Trophoblast cell (in vitro differentiated cells and primary cell): ENCODE measurements around the gene CALCR.

Experiments used
- DNase-seq, 2 donors: peaks; one replicate each; pipeline ENCODE4 v3.0.0-alpha.2; 2016
- H2AFZ ChIP-seq: 2 replicates; pipeline ENCODE4 v1.6.1; 2013; ENCODE audit warnings: low read length, moderate library complexity, mild to moderate bottlenecking; ENCODE audit not compliant: insufficient read depth, poor library complexity
- H2AK5ac ChIP-seq: 2 replicates; pipeline ENCODE4 v1.6.1; 2013; ENCODE audit warnings: mild to moderate bottlenecking, low read length
- H2BK120ac ChIP-seq: 2 replicates; pipeline ENCODE4 v1.6.1; 2013; ENCODE audit warnings: low read length, mild to moderate bottlenecking, moderate library complexity; ENCODE audit not compliant: insufficient read depth, poor library complexity
- H2BK12ac ChIP-seq: 2 replicates; pipeline ENCODE4 v1.6.1; 2013; ENCODE audit warnings: mild to moderate bottlenecking, low read length, moderate library complexity
- H2BK5ac ChIP-seq: 2 replicates; pipeline ENCODE4 v1.6.1; 2013; ENCODE audit warnings: low read length, low read depth, moderate library complexity, mild to moderate bottlenecking; ENCODE audit not compliant: poor library complexity
- H3K14ac ChIP-seq: 2 replicates; pipeline ENCODE4 v1.6.1; 2013; ENCODE audit warnings: mild to moderate bottlenecking, low read length
- H3K18ac ChIP-seq: 2 replicates; pipeline ENCODE4 v1.6.1; 2013; ENCODE audit warnings: mild to moderate bottlenecking, low read length
- H3K23ac ChIP-seq: 2 replicates; pipeline ENCODE4 v1.6.1; 2013; ENCODE audit warnings: low read length
- H3K27ac ChIP-seq: 2 replicates; pipeline ENCODE4 v1.5.1; 2013; ENCODE audit warnings: low read depth, mild to moderate bottlenecking, inconsistent platforms, low read length, moderate library complexity
- H3K27me3 ChIP-seq: 2 replicates; pipeline ENCODE4 v1.6.1; 2013; ENCODE audit warnings: inconsistent platforms, mild to moderate bottlenecking, low read length, moderate library complexity; ENCODE audit not compliant: insufficient read depth
- H3K36me3 ChIP-seq, 2 experiments: 1 replicate in 1 of 2; 2 replicates in 1 of 2; pipeline ENCODE4 v1.6.1; 2013; ENCODE audit warnings: low read length in 2 of 2, mild to moderate bottlenecking in 2 of 2, moderate library complexity in 1 of 2; ENCODE audit not compliant: insufficient read depth in 2 of 2, control insufficient read depth in 1 of 2
- H3K4ac ChIP-seq: 2 replicates; pipeline ENCODE4 v1.6.1; 2013; ENCODE audit warnings: low read depth, mild to moderate bottlenecking, low read length, moderate library complexity
- H3K4me1 ChIP-seq, 2 experiments: 1 replicate in 1 of 2; 2 replicates in 1 of 2; pipeline ENCODE4 v1.6.1; 2013; ENCODE audit warnings: low read length in 2 of 2, mild to moderate bottlenecking in 2 of 2, moderate library complexity in 1 of 2; ENCODE audit not compliant: insufficient read depth in 2 of 2, control insufficient read depth in 1 of 2
- H3K4me2 ChIP-seq: 2 replicates; pipeline ENCODE4 v1.6.1; 2013; ENCODE audit warnings: inconsistent platforms, mild to moderate bottlenecking, low read length, moderate library complexity
- H3K4me3 ChIP-seq: 2 replicates; pipeline ENCODE4 v1.5.1; 2013; ENCODE audit warnings: mild to moderate bottlenecking, low read depth, low read length, inconsistent platforms
- H3K79me1 ChIP-seq: one replicate; pipeline ENCODE4 v1.6.1; 2013; ENCODE audit warnings: low read length
- H3K79me2 ChIP-seq: 2 replicates; pipeline ENCODE4 v1.6.1; 2013; ENCODE audit warnings: low read length, mild to moderate bottlenecking; ENCODE audit not compliant: control insufficient read depth, insufficient read depth, poor library complexity
- H3K9ac ChIP-seq: 2 replicates; pipeline ENCODE4 v1.6.1; 2013; ENCODE audit warnings: mild to moderate bottlenecking, low read length
- H3K9me3 ChIP-seq: 2 replicates; pipeline ENCODE4 v1.6.1; 2013; ENCODE audit warnings: low read depth, mild to moderate bottlenecking, control low read depth, inconsistent platforms, low read length; ENCODE audit not compliant: insufficient read depth
- H4K12ac ChIP-seq: 2 replicates; pipeline ENCODE4 v1.6.1; 2013; ENCODE audit warnings: low read depth, mild to moderate bottlenecking, low read length, moderate library complexity
- H4K8ac ChIP-seq: 2 replicates; pipeline ENCODE4 v1.6.1; 2013; ENCODE audit warnings: low read depth, mild to moderate bottlenecking, low read length, moderate library complexity
- H4K91ac ChIP-seq: one replicate; pipeline ENCODE4 v1.6.1; 2013; ENCODE audit warnings: low read depth, mild to moderate bottlenecking, low read length, moderate library complexity
- WGBS: extraction: QIAGEN DNeasy Blood & Tissue Kit; methylation state at CpG from one replicate; pipeline ENCODE4 v1.1.7; 2013; ENCODE audit warnings: missing lambda C conversion rate; ENCODE audit not compliant: insufficient read length, insufficient coverage; ENCODE audit errors: extremely low coverage; 5-methylcytosine and 5-hydroxymethylcytosine counted together

Gene CALCR

DNA sequence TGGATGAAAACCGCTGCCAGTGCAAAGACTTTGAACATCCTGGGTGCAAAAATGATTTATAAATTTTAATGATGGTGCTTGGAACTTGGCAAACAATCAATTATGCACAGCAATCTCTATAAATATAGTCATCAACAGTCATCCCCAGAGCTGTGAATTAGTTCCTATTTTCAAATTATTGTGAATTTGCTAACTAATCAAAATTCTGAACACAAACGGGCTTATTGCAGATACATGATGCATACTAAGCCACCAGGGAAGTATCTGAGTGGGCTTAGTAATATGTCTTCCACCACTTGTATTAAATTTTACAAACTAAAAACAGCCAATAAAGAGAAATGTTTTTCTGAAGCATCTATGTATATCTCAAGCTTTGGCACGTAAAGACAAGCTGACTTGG is 165.2 kb downstream of the CALCR start:
- H3K4me3 ChIP-seq, result no peak overlapping the region
- no peak for DNase-seq
- no peak overlapping the region for H2BK120ac ChIP-seq
- H4K91ac ChIP-seq, result no peak overlapping the region
- no peak overlapping the region for H3K4ac ChIP-seq
- H2AK5ac ChIP-seq, result no peak overlapping the region
- no CpG with 5 or more reads among the region's 3 CpGs for WGBS
- H4K12ac ChIP-seq, result no peak overlapping the region
- no peaks in the 10 kb centered on the region for H3K36me3 ChIP-seq
- no peak overlapping the region for H3K14ac ChIP-seq
- H3K9me3 ChIP-seq, result peaks cover 2% of the 10 kb centered on the region
- no peak overlapping the region for H3K27ac ChIP-seq
- H3K27me3 ChIP-seq, result no peaks in the 10 kb centered on the region
- H3K79me2 ChIP-seq, result no peaks in the 10 kb centered on the region
- H3K23ac ChIP-seq, result no peak overlapping the region
- no peak overlapping the region for H3K9ac ChIP-seq
- H2BK5ac ChIP-seq, result no peak overlapping the region
- H3K18ac ChIP-seq, result no peak overlapping the region
- H2AFZ ChIP-seq, result no peak overlapping the region
- no peak overlapping the region for H3K4me2 ChIP-seq
- H2BK12ac ChIP-seq, result no peak overlapping the region
- no peaks in the 10 kb centered on the region for H3K79me1 ChIP-seq
- H3K4me1 ChIP-seq, result no peaks in the 10 kb centered on the region
- H4K8ac ChIP-seq, result no peak overlapping the region

DNA sequence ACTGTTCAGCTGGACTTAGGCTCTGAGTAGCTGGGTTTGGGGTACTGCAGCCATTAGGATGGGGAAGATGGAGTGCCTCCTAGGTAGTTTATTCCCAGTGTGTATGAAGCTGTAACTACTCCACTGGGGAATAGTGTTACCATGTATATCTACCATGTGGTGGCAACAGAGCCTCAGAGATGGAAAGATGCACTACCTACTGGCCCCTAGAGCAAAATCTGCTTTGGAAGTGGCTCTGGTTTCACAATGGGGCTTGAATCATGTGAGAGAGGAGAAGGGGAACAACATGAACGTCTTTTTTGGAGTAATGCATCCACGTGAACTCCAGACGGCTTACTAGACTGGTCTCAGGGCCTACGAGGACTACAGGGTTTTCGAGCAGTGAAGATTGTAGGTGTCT is 167.3 kb downstream of the CALCR start:
- no peaks in the 10 kb centered on the region for H3K27me3 ChIP-seq
- H2BK120ac ChIP-seq, result no peak overlapping the region
- H3K18ac ChIP-seq, result no peak overlapping the region
- H3K9me3 ChIP-seq, result peaks cover 2% of the 10 kb centered on the region
- H4K8ac ChIP-seq, result no peak overlapping the region
- H3K79me1 ChIP-seq, result no peaks in the 10 kb centered on the region
- H4K91ac ChIP-seq, result no peak overlapping the region
- no peaks in the 10 kb centered on the region for H3K4me1 ChIP-seq
- no peak overlapping the region for H3K4me2 ChIP-seq
- H3K79me2 ChIP-seq, result no peaks in the 10 kb centered on the region
- H2BK5ac ChIP-seq, result no peak overlapping the region
- DNase-seq, result no peak
- no peak overlapping the region for H3K14ac ChIP-seq
- H2AFZ ChIP-seq, result no peak overlapping the region
- no peak overlapping the region for H4K12ac ChIP-seq
- no peak overlapping the region for H3K4ac ChIP-seq
- H2AK5ac ChIP-seq, result no peak overlapping the region
- WGBS, result no CpG with 5 or more reads among the region's 5 CpGs
- H3K36me3 ChIP-seq, result no peaks in the 10 kb centered on the region
- no peak overlapping the region for H3K4me3 ChIP-seq
- no peak overlapping the region for H3K9ac ChIP-seq
- no peak overlapping the region for H2BK12ac ChIP-seq
- no peak overlapping the region for H3K27ac ChIP-seq
- no peak overlapping the region for H3K23ac ChIP-seq

DNA sequence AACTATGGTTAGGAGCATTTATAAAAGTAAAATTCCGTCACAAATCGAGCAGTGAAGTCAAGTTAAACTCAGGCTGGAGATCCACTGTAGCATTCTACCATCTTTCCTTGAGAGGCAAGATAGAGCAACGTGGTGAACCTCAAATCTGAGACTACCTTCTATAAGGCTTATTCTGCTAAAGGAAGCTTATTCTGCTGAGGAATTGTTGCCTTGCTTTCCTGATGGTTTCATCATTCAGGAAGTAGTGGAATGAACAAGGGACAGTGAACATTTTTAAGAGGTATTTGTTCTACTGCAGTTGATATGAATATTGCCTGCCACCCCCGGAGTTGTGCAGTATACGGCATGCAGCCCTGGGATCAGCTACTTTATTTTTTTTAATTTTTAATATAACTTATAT is 171.6 kb downstream of the CALCR start:
- Histone ChIP-seq H4K12ac (no peak overlapping the region), H4K91ac (no peak overlapping the region), H3K4me3 (no peak overlapping the region), H3K23ac (no peak overlapping the region), H2AK5ac (no peak overlapping the region), H3K27me3 (no peaks in the 10 kb centered on the region), H4K8ac (no peak overlapping the region), H3K79me1 (no peaks in the 10 kb centered on the region), H3K9ac (no peak overlapping the region), H2BK12ac (no peak overlapping the region), H3K79me2 (no peaks in the 10 kb centered on the region), H3K27ac (no peak overlapping the region), H3K4ac (no peak overlapping the region), H2BK5ac (no peak overlapping the region), H3K4me2 (no peak overlapping the region), H3K36me3 (no peaks in the 10 kb centered on the region), H2AFZ (no peak overlapping the region), H3K18ac (no peak overlapping the region), H3K9me3 (peaks cover 2% of the 10 kb centered on the region), H2BK120ac (no peak overlapping the region), H3K14ac (no peak overlapping the region), H3K4me1 (no peaks in the 10 kb centered on the region)
- no peak for DNase-seq
- WGBS, result no CpG with 5 or more reads among the region's 5 CpGs

DNA sequence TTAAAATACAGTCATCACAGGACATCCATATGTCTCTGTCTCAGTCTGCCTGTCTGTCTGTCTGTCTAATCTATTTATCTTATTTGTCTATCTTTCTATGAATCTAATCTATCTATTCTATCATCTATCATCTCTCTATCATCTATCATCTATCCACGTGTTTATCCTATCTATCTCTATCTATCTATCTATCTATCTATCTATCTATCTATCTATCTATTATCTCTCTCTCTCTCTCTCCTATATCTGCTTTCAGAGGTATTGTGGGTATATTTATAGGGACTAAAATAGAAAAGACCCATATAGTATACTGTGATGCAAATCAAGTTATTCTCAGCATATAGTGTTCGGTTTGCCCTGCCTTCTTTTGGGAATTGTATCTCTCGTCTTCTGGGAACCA is 174.9 kb downstream of the CALCR start:
- Histone ChIP-seq H3K14ac (no peak overlapping the region), H2AK5ac (no peak overlapping the region), H3K4me2 (no peak overlapping the region), H3K4me1 (no peaks in the 10 kb centered on the region), H4K8ac (no peak overlapping the region), H3K9me3 (no peaks in the 10 kb centered on the region), H2AFZ (no peak overlapping the region), H2BK12ac (no peak overlapping the region), H4K12ac (no peak overlapping the region), H3K18ac (no peak overlapping the region), H3K4ac (no peak overlapping the region), H3K9ac (no peak overlapping the region), H3K27ac (no peak overlapping the region), H2BK5ac (no peak overlapping the region), H3K27me3 (no peaks in the 10 kb centered on the region), H3K79me2 (no peaks in the 10 kb centered on the region), H3K4me3 (no peak overlapping the region), H3K79me1 (no peaks in the 10 kb centered on the region), H3K23ac (no peak overlapping the region), H4K91ac (no peak overlapping the region), H3K36me3 (no peaks in the 10 kb centered on the region), H2BK120ac (no peak overlapping the region)
- DNase-seq, result no peak
- WGBS, result 100% methylated on average over 1 of the region's 3 CpGs
